GM18907 (cell line): ENCODE measurements around the gene BDKRB1.

Experiments used
- ATAC-seq: cut with Tn5 transposase; IDR thresholded peaks from one replicate; pipeline ENCODE4 v1.9.1; 2021; ENCODE audit warnings: mild to moderate bottlenecking, moderate library complexity; ENCODE audit not compliant: unreplicated experiment

BDKRB1 gene

GRCh38 chr14:96260341-96260821 is 4.4 kb downstream of the BDKRB1 start:
- ATAC-seq, result no peak

GRCh38 chr14:96261053-96261452 is 5.0 kb downstream of the BDKRB1 start:
- no peak for ATAC-seq

GRCh38 chr14:96261772-96262655 is 6.0 kb downstream of the BDKRB1 start:
- ATAC-seq, result no peak

GRCh38 chr14:96263347-96264199 is 7.6 kb downstream of the BDKRB1 start:
- ATAC-seq, result no peak

GRCh38 chr14:96264200-96264553 is 8.2 kb downstream of the BDKRB1 start:
- no peak for ATAC-seq

- ATAC-seq, result no peak
Observed at GRCh38 chr14:96264853-96265252, 8.8 kb downstream of the BDKRB1 start.

- ATAC-seq, result no peak
Observed at GRCh38 chr14:96265383-96266095, 9.5 kb downstream of the BDKRB1 start.

- ATAC-seq, result no peak
Observed at GRCh38 chr14:96267336-96267735, 11.3 kb downstream of the BDKRB1 start.

- ATAC-seq, result no peak
Observed at GRCh38 chr14:96267916-96268315, 11.9 kb downstream of the BDKRB1 start.

- no peak for ATAC-seq
Observed at GRCh38 chr14:96268431-96269358, 12.7 kb downstream of the BDKRB1 start.

GRCh38 chr14:96269359-96269710 is 13.3 kb downstream of the BDKRB1 start:
- ATAC-seq, result no peak

GRCh38 chr14:96270565-96271420 is 14.8 kb downstream of the BDKRB1 start:
- no peak for ATAC-seq

GRCh38 chr14:96271421-96271762 is 15.4 kb downstream of the BDKRB1 start:
- ATAC-seq, result no peak

GRCh38 chr14:96272777-96273473 is 16.9 kb downstream of the BDKRB1 start:
- no peak for ATAC-seq

- ATAC-seq, result no peak
Observed at GRCh38 chr14:96273629-96274028, 17.6 kb downstream of the BDKRB1 start.

- ATAC-seq, result no peak
Observed at GRCh38 chr14:96274122-96274521, 18.1 kb downstream of the BDKRB1 start.

GRCh38 chr14:96274543-96274942 is 18.5 kb downstream of the BDKRB1 start:
- ATAC-seq, result no peak

- no peak for ATAC-seq
Observed at GRCh38 chr14:96275177-96276112, 19.4 kb downstream of the BDKRB1 start.
